Measurements from ENCODE around the gene EFS. TPM values are rescaled to one million over a fixed set of nuclear protein-coding genes. Genes with fewer than 3 reads are reported as not detected.

The EFS gene
- total RNA-seq, 6 experiments from 2014 or later, result 8.8 to 13.5 (median 12.3) TPM

DNA sequence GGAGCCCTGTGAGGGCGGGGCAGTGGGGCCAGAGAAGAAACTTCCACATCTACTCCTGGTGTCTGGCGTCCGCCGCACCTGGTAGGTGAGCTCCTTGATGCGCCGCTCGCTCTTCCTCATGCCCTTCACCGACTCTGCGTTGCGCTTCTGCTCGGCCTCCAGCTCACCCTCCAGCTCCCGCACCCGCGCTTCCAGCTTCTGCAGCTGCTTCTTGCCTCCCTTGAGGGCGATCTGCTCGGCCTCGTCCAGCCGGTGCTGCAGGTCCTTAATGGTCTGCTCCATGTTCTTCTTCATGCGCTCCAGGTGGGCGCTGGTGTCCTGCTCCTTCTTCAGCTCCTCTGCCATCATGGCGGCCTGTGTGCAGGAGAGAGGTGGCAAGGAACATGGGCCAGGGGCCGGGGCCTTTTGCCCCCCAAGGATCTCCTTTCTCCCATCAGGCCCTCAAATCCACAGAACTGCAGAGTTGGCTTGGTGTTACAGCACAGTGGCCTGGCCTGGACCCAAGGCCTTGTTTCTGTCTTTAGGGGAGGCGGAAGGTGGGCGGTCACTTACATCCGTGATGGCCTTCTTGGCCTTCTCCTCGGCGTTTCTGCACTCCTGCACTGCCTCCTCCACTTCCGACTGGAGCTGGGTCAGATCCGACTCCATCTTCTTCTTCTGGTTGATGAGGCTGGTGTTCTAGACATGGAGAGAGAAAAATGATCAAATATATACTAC lies 19.6 kb upstream of the EFS start:
- DNase-seq, result no peak
- Mint-ChIP-seq H3K27ac (no peak overlapping the region), H3K27me3 (ENCODE audit: insufficient read depth) (peaks cover 35% of the 10 kb centered on the region), H3K4me3 (no peak overlapping the region), H3K9me3 (no peaks in the 10 kb centered on the region), H3K4me1 (ENCODE audit: low read depth) (no peaks in the 10 kb centered on the region), H3K36me3 (ENCODE audit: low read depth) (no peaks in the 10 kb centered on the region)
- TF ChIP-seq, protein P1, sequence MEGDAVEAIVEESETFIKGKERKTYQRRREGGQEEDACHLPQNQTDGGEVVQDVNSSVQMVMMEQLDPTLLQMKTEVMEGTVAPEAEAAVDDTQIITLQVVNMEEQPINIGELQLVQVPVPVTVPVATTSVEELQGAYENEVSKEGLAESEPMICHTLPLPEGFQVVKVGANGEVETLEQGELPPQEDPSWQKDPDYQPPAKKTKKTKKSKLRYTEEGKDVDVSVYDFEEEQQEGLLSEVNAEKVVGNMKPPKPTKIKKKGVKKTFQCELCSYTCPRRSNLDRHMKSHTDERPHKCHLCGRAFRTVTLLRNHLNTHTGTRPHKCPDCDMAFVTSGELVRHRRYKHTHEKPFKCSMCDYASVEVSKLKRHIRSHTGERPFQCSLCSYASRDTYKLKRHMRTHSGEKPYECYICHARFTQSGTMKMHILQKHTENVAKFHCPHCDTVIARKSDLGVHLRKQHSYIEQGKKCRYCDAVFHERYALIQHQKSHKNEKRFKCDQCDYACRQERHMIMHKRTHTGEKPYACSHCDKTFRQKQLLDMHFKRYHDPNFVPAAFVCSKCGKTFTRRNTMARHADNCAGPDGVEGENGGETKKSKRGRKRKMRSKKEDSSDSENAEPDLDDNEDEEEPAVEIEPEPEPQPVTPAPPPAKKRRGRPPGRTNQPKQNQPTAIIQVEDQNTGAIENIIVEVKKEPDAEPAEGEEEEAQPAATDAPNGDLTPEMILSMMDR (IDR thresholded peaks at IDR 0.05), result no peak

DNA sequence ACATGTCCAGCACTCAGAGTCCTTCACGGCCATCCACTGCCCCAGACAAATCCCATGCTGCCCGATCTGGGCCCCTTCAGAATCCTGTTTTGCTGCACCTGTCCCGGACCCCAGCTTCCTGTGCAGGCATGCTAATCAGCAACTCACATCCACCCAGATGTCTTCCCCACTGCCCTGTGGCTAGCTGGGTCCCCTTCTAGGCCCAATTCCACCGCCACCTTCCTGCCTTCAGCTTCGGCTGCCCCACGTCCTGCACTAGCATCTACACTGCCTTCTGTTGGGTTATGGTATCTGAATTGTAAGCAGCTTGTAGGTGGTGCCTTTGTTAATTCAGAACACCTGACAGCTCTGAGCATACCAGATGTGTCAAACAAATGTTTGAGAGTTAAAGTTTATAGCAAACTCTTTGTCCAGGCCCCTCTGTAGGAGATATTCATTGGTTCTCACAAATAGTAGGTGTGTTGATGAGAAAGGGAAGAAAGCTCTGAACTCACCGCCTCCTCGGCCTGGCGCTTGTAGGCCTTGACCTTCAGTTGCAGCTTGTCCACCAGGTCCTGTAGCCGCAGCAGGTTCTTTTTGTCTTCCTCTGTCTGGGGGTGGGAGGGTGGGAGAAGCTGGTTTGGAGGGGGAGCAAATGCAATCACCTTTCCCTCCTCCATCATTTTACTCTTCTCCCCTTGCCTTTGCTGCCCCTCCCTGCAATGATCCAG lies 17.9 kb upstream of the EFS start:
- Mint-ChIP-seq H3K27me3 (ENCODE audit: insufficient read depth) (peaks cover 34% of the 10 kb centered on the region), H3K4me3 (no peak overlapping the region), H3K36me3 (ENCODE audit: low read depth) (no peaks in the 10 kb centered on the region), H3K27ac (no peak overlapping the region), H3K4me1 (ENCODE audit: low read depth) (no peaks in the 10 kb centered on the region), H3K9me3 (no peaks in the 10 kb centered on the region)
- DNase-seq, result no peak
- TF ChIP-seq, protein P1 (IDR thresholded peaks at IDR 0.05), result no peak

DNA sequence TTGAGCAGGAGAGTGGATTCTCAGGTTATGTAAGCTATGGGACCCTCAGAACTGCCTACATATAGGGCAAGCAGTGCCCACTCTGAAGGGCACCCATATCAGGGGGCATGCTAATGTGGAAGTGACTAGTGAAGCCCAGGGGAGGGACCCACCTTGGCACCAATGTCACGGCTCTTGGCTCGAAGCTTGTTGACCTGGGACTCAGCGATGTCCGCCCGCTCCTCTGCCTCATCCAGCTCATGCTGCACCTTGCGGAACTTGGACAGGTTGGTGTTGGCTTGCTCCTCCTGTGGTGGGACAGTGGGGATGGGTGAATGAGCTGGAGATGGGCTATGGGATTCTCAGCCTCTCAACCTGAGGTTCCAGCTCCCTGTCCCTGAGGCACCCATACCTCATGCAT lies 17.3 kb upstream of the EFS start:
- no peaks in the 10 kb centered on the region for H3K36me3 Mint-ChIP-seq (ENCODE audit: low read depth)
- TF ChIP-seq, protein P1 (IDR thresholded peaks at IDR 0.05), result no peak
- H3K27me3 Mint-ChIP-seq (ENCODE audit: insufficient read depth), result peaks cover 34% of the 10 kb centered on the region

DNA sequence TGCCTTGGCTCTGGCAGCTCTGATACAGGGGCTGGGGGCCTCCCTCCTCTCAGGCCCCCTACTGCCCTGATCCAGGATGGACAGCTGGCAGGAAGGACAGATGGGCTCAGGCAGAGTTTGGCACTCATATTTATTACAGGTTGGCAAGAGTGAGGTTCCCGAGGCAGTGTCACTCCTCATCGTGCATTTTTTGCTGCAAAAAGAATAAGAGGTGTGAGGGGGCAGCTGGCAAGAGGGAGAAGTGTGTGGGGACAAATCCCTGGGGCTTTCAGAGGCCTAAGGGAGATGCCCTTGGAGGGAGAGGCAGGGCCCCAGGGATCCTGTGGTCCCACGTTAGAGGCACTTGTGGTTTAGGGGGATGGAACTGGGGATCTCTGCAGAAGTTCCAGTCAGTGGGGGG lies 16.9 kb upstream of the EFS start:
- no peaks in the 10 kb centered on the region for H3K9me3 Mint-ChIP-seq
- no peak overlapping the region for H3K4me3 Mint-ChIP-seq

More for the DNA sequence above, 17.3 kb upstream of the EFS start:
- Mint-ChIP-seq H3K4me1 (ENCODE audit: low read depth) (no peaks in the 10 kb centered on the region), H3K27ac (no peak overlapping the region), H3K4me3 (no peak overlapping the region), H3K9me3 (no peaks in the 10 kb centered on the region)
- no peak for DNase-seq

DNA sequence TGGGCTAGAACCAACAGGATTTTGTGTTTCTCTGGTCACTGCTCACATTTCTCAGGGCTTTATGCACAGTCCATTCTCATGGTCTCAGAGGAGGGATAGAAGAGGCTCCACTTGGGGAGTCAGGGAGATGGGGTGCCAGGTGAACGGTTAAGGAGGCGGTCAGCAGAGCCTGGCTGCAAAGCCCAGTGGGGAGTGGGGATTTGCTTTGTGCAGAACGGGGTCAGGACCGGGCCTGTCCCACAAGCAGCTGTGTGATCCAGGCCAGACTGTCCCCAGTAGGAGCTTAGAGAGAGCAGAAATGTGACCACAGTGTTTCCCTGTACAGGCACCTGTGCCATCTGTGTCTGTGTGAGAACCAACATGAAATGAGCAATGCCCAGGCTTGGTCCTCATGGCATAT lies 16.0 kb upstream of the EFS start:
- H3K36me3 Mint-ChIP-seq (ENCODE audit: low read depth), result no peaks in the 10 kb centered on the region
- H3K4me3 Mint-ChIP-seq, result no peak overlapping the region
- H3K9me3 Mint-ChIP-seq, result no peaks in the 10 kb centered on the region
- no peak overlapping the region for H3K27ac Mint-ChIP-seq
- H3K27me3 Mint-ChIP-seq (ENCODE audit: insufficient read depth), result peaks cover 31% of the 10 kb centered on the region
- no peak for DNase-seq
- H3K4me1 Mint-ChIP-seq (ENCODE audit: low read depth), result no peaks in the 10 kb centered on the region
- TF ChIP-seq, protein P1 (IDR thresholded peaks at IDR 0.05), result no peak

More for the DNA sequence above, 16.9 kb upstream of the EFS start:
- Mint-ChIP-seq H3K36me3 (ENCODE audit: low read depth) (no peaks in the 10 kb centered on the region), H3K27me3 (ENCODE audit: insufficient read depth) (peaks cover 36% of the 10 kb centered on the region), H3K4me1 (ENCODE audit: low read depth) (no peaks in the 10 kb centered on the region), H3K27ac (no peak overlapping the region)
- no peak for DNase-seq
- TF ChIP-seq, protein P1 (IDR thresholded peaks at IDR 0.05), result no peak

All from HFFc6 (cell line).